Fibroblast of mammary gland (primary cell): ENCODE measurements around the gene INKA2.
A peak's percentile ranks its signal among the peaks of the same experiment; 100 is the strongest.

ENCODE experiments used
- DNase-seq: peaks from one replicate; pipeline ENCODE4 v3.0.0-alpha.2; 2010; ENCODE audit warnings: low read depth
- H3K4me3 ChIP-seq: 2 replicates; pipeline ENCODE4 v1.5.1; 2011; ENCODE audit warnings: low read depth, mild to moderate bottlenecking, low read length, moderate library complexity; ENCODE audit not compliant: control insufficient read depth
- TF ChIP-seq, protein P1 (sequence below): conservative IDR thresholded peaks from 2 replicates; pipeline ENCODE4 v1.5.1; 2011; ENCODE audit warnings: low read depth, low read length, inconsistent platforms; ENCODE audit not compliant: control insufficient read depth, insufficient read depth

Gene INKA2

DNA sequence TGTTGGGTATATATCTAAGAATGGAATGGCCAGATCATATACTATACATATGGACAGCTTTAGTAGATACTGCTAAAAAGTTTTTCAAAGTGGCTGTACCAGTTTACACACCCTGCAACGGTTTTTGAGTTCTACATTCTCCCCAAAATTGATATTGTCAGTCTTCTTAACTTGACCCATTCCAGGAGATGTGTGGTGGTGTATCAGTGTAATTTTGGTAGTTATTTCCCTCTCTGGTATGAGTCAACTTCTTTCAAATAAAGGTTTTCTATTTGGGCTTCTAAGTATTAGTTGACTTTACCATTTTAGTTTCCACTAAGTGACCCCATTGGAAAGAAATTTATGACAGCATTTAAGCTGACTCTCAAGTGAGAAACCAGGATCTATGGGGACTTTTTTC lies 29.2 kb downstream of the INKA2 start:
- DNase-seq = no peak
- no peak overlapping the region for H3K4me3 ChIP-seq
- TF ChIP-seq, protein P1, sequence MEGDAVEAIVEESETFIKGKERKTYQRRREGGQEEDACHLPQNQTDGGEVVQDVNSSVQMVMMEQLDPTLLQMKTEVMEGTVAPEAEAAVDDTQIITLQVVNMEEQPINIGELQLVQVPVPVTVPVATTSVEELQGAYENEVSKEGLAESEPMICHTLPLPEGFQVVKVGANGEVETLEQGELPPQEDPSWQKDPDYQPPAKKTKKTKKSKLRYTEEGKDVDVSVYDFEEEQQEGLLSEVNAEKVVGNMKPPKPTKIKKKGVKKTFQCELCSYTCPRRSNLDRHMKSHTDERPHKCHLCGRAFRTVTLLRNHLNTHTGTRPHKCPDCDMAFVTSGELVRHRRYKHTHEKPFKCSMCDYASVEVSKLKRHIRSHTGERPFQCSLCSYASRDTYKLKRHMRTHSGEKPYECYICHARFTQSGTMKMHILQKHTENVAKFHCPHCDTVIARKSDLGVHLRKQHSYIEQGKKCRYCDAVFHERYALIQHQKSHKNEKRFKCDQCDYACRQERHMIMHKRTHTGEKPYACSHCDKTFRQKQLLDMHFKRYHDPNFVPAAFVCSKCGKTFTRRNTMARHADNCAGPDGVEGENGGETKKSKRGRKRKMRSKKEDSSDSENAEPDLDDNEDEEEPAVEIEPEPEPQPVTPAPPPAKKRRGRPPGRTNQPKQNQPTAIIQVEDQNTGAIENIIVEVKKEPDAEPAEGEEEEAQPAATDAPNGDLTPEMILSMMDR = no peak

DNA sequence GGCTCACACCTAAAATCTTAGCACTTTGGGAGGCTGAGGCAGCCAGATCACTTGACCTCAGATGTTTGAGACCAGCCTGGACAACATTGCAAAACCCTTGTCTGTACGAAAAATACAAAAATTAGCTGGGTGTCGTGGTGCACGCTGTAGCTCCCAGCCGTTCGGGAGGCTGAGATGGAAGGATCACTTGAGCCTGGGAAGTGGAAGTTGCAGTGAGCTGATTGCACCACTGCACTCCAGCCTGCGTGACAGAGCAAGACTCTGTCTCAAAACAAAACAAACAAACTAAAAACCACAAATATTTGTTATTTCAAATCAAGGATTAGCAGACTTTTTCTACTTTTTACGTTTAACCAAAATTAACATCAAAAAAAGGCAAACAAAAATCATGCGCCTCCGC lies 31.3 kb downstream of the INKA2 start:
- H3K4me3 ChIP-seq = no peak overlapping the region
- TF ChIP-seq, protein P1 = no peak
- peak; percentile 43 for DNase-seq

DNA sequence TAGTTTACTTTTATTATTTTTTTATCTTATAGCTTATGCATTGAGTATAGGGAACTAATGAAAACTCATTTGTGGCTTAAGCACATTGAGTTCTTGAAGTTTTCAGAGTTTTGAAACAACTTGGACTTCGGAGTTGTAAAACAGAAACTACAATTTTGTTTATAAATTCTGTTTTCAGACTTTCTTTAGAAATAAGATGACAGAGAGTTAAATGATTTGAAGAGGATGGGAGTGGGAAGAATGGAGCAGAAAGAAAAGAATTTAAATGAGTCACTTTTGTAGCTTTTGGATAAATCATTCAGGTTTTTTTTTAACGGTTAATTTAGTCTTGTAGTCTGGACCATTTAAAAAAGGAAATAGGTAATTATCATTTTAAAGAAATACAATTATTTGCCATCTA lies 32.3 kb downstream of the INKA2 start:
- peak; percentile 13 for DNase-seq
- no peak overlapping the region for H3K4me3 ChIP-seq
- TF ChIP-seq, protein P1 = no peak

DNA sequence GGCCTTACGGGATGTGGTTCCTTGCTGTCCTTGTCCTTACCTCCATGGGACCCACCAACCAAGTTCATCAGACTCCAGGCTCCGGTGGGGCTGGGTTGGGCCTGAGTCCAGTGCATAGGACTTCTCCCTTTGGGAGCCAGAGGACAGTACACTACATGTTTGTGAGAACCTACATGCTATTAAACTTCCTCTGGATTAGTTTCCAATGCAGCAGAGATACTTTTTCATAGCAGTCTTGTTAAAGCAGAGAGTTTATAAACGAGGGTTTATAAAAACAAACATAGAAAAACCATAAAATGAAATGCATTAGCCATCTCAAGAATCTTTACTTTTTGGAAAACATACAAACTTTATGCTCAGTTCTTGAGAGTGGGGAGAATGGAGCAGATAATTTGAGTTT lies 33.4 kb downstream of the INKA2 start:
- TF ChIP-seq, protein P1 = no peak
- no peak for DNase-seq
- no peak overlapping the region for H3K4me3 ChIP-seq

DNA sequence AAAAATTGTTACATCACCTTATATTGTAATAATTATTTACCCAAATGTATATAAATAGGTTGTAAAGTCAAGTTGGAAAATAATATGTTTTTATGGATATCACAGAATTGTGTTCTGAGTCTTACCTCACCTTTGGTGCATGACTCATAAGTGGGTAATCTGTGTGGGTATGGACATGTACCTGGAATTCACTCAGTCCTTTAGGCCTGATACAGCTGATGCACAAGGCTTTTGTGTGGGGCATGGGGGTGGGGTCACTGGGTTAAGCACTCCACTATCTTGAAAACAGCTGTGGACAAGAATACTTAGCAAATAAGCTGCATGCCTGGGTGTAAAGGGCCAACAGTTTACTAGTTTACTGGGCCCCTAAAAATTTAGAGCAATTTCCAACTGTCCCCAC lies 34.4 kb downstream of the INKA2 start:
- H3K4me3 ChIP-seq = no peak overlapping the region
- DNase-seq = no peak
- TF ChIP-seq, protein P1 = no peak

DNA sequence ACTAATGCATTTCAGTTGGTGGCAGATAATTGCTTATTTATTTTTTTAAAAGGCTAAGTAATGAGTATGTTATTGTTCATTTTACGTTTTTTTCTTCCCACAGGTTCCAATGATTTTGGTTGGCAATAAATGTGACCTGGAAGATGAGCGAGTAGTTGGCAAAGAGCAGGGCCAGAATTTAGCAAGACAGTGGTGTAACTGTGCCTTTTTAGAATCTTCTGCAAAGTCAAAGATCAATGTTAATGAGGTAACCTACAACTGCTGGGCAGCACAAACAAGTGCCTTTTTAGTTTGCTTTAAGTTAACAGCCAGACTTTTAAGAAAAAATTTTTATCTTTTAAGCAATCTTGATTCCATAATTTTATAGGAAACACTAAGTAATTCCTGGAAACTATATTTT lies 35.0 kb downstream of the INKA2 start:
- no peak for DNase-seq
- TF ChIP-seq, protein P1 = no peak
- no peak overlapping the region for H3K4me3 ChIP-seq

DNA sequence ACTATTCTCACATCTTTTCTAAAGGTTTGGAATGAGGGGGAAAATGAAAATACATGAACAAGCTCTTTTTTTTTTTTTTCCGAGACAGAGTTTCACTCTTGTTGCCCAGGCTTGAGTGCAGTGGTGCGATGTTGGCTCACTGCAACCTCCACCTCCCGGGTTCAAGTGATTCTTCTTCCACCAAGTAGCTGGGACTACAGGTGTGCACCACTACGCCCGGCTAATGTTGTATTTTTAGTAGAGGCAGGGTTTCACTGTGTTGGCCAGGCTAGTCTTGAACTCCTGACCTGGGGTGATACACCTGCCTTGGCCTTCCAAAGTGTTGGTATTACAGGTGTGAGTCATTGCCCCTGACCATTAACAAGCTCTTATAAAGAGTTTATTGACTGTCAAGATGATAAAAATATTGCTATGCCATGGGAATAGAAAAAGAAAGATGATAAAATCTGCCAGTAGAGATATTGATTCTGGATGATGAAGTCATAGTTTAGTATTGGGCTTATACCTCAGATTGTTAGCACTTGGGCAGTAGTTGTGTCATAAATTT lies 36.6 kb downstream of the INKA2 start:
- TF ChIP-seq, protein P1 = no peak
- H3K4me3 ChIP-seq = no peak overlapping the region
- no peak for DNase-seq
